Brain microvascular endothelial cell (primary cell): ENCODE measurements around the gene CLRN3.

Source experiments
- DNase-seq: peaks from one replicate; pipeline ENCODE4 v3.0.0-alpha.2; 2020
- H3K27ac ChIP-seq: fragments of 250-450 bp; sonication (Bioruptor Pico); 2 replicates; pipeline ENCODE4 v1.5.1; 2020; ENCODE audit warnings: mild to moderate bottlenecking, moderate library complexity
- H3K27me3 ChIP-seq: fragments of 250-450 bp; sonication (Bioruptor Pico); replicated peaks from 2 replicates; pipeline ENCODE4 v1.5.1; 2020; ENCODE audit warnings: mild to moderate bottlenecking
- H3K36me3 ChIP-seq: fragments of 250-450 bp; sonication (Bioruptor Pico); replicated peaks from 2 replicates; pipeline ENCODE4 v1.5.1; 2020; ENCODE audit warnings: mild to moderate bottlenecking
- H3K4me3 ChIP-seq: 2 replicates; pipeline ENCODE4 v1.5.1; 2011; ENCODE audit warnings: low read depth, mild to moderate bottlenecking, control low read depth, low read length, moderate library complexity
- in situ Hi-C: cut with HindIII; loops from 2 replicates; pipeline ENCODE4 v1.10.0; 2017; ENCODE audit warnings: low sequenced_read_pairs, low pct_ligation_motif_present
- TF ChIP-seq, protein P1 (sequence below): IDR thresholded peaks from 2 replicates; pipeline ENCODE4 v1.5.1; 2011; ENCODE audit warnings: low read depth, mild to moderate bottlenecking, moderate library complexity, low read length, control low read depth, inconsistent platforms; ENCODE audit errors: missing control alignments

Gene CLRN3

DNA sequence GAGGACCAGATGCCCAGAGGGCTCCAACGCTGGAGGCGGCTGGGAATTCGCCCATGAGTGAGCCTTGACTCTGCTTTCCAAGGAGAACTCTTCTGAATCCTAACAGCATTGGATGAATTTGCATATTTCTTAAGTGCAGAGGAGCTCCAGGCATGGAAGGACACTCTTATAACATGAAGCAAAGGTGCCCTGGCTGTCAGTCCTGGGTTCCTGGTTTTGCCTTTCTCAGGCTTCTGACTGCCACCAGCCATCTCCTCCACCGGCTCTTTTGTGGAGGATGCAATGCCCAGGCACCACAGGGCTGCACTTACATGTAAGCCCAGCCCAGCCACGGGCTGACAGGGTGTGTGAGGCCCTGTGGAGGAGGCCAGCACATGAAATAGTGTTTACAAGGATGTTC, 8.2 kb downstream of the CLRN3 start:
- Histone ChIP-seq H3K27me3 (no peaks in the 10 kb centered on the region), H3K27ac (no peak overlapping the region), H3K36me3 (no peaks in the 10 kb centered on the region), H3K4me3 (no peak overlapping the region)
- no peak for DNase-seq
- TF ChIP-seq, protein P1, sequence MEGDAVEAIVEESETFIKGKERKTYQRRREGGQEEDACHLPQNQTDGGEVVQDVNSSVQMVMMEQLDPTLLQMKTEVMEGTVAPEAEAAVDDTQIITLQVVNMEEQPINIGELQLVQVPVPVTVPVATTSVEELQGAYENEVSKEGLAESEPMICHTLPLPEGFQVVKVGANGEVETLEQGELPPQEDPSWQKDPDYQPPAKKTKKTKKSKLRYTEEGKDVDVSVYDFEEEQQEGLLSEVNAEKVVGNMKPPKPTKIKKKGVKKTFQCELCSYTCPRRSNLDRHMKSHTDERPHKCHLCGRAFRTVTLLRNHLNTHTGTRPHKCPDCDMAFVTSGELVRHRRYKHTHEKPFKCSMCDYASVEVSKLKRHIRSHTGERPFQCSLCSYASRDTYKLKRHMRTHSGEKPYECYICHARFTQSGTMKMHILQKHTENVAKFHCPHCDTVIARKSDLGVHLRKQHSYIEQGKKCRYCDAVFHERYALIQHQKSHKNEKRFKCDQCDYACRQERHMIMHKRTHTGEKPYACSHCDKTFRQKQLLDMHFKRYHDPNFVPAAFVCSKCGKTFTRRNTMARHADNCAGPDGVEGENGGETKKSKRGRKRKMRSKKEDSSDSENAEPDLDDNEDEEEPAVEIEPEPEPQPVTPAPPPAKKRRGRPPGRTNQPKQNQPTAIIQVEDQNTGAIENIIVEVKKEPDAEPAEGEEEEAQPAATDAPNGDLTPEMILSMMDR = no peak
- in situ Hi-C loops = no loop called here

GRCh38 chr10:127883516-127883915, 9.2 kb downstream of the CLRN3 start:
- DNase-seq = no peak
- TF ChIP-seq, protein P1 = no peak
- H3K4me3 ChIP-seq = no peak overlapping the region
- in situ Hi-C loops = no loop called here
- no peaks in the 10 kb centered on the region for H3K27me3 ChIP-seq
- no peak overlapping the region for H3K27ac ChIP-seq
- no peaks in the 10 kb centered on the region for H3K36me3 ChIP-seq

- in situ Hi-C loops = no loop called here
- TF ChIP-seq, protein P1 = no peak
- H3K27ac ChIP-seq = no peak overlapping the region
- DNase-seq = no peak
- no peaks in the 10 kb centered on the region for H3K36me3 ChIP-seq
- no peaks in the 10 kb centered on the region for H3K27me3 ChIP-seq
- no peak overlapping the region for H3K4me3 ChIP-seq
Measured at GRCh38 chr10:127882801-127883459, 9.8 kb downstream of the CLRN3 start.

- in situ Hi-C loops = no loop called here
- DNase-seq = no peak
- Histone ChIP-seq H3K4me3 (no peak overlapping the region), H3K27me3 (no peaks in the 10 kb centered on the region), H3K27ac (no peak overlapping the region), H3K36me3 (no peaks in the 10 kb centered on the region)
- TF ChIP-seq, protein P1 = no peak
Measured at GRCh38 chr10:127882391-127882790, 10.3 kb downstream of the CLRN3 start.

DNA sequence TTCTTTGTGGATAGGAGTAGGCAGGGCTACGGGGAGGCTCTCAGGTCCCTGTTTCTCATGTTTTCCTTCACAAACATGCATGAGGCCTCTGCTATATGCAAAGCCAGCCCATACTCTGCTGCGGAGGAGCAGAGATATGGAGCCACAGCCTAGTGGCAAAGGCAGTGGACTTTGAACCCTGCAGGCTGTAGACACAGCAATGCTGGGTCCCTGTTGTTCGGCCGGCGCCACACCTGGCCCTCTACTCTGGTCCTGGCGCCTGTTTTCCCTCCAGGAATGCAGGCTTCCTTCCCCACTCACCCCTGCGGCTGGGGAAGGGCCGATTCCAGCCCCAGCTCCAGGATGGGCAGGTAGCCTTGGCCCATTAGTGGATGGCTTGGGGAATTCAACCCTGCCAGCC, 11.5 kb downstream of the CLRN3 start:
- Histone ChIP-seq H3K36me3 (no peaks in the 10 kb centered on the region), H3K27ac (no peak overlapping the region), H3K4me3 (no peak overlapping the region), H3K27me3 (no peaks in the 10 kb centered on the region)
- DNase-seq = no peak
- in situ Hi-C loops = no loop called here
- TF ChIP-seq, protein P1 = no peak

- Histone ChIP-seq H3K4me3 (no peak overlapping the region), H3K27me3 (no peaks in the 10 kb centered on the region), H3K36me3 (no peaks in the 10 kb centered on the region), H3K27ac (no peak overlapping the region)
- DNase-seq = no peak
- in situ Hi-C loops = no loop called here
- TF ChIP-seq, protein P1 = no peak
Measured at GRCh38 chr10:127880557-127880956, 12.2 kb downstream of the CLRN3 start.
